ENCODE results near the gene RAMACL.
A peak's percentile ranks its signal among the peaks of the same experiment; 100 is the strongest.
"Not testable (repeated sequence)": the region's sequence is repeated elsewhere in the genome, so short reads cannot be mapped to it uniquely, and the experiment has no call there.

Gene RAMACL

GRCh38 chr6:166554316-166554715 lies 32.2 kb downstream of the RAMACL start:
- DNase-seq = peak; percentile 52

GRCh38 chr6:166553563-166554271 lies 32.8 kb downstream of the RAMACL start:
- peak; percentile 85 for DNase-seq

- no peak for DNase-seq
These were observed 33.9 kb downstream of the RAMACL start for GRCh38 chr6:166552600-166552999.

DNA sequence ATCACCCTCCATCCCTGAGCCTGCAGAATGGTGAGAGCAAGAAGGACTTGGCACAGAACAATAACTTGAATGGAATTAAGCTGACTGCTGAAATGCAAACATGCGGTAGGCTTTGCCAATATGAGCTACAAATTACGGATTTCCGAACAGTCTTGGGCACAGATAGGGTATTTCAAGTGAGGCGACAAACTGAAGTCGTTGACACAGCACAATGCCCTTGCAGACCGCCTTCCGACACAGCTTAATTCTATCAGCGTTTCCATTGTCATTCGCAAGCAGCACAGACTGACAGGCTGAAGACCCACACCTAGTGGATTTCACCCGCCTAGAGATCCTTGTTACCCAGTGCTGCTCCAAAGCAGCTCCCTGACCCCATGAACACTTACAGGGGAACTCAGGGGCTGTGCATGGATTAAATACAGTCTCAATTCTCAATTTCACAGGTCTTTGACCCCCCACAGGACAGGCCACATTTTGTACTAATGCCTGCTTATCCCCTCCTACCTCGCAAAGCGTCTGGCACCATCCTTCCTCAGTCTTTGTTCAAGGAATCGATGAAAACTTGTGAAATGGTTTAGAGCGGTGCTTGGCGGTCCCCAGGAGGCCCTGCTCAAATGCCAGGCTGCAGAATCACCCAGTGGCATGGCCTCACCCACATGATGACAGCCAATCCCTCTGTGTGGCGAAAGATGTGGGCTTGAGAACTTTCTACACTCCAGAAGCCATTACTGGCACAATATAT lies 34.6 kb downstream of the RAMACL start:
- peak; percentile 44 for DNase-seq

GRCh38 chr6:166546653-166547052 lies 39.8 kb downstream of the RAMACL start:
- no peak for DNase-seq

GRCh38 chr6:166545156-166546034 lies 41.1 kb downstream of the RAMACL start:
- DNase-seq = peak; percentile 55

DNA sequence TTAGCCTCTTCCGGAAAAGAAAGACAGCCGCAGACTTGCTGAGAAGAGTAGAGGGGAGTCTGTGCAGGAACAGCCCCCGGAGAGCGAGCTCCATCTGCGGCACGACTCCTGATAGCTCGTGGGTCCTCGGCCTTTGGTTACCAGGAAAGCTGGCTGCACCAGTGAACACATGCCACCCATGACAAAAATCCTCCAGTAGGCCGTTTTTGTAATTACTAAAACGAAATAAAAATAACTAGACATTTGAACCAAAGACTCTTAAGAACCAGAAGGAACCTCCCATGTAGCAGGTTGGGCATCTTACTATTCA lies 42.2 kb downstream of the RAMACL start:
- no peak for DNase-seq

- DNase-seq = peak; percentile 66
These were observed 42.7 kb downstream of the RAMACL start for GRCh38 chr6:166543603-166544295.

DNA sequence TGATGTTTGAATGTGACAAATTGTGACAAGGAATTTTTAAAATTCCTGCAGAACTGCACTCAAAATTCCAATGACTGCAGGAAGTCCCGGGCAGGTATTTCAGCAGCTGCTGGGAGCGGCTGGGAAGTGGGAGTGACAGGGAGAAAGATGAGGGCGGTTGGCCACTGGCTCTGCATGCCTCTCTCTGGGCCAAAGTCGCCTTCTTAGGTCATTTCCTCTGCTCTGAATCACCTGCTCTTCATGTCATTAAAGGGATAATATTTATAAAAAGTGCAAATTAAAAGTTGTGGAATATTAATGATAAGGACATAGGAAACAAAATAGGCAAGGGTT lies 43.9 kb downstream of the RAMACL start:
- no peak for DNase-seq

GRCh38 chr6:166541876-166542579 lies 44.5 kb downstream of the RAMACL start:
- DNase-seq = no peak

DNA sequence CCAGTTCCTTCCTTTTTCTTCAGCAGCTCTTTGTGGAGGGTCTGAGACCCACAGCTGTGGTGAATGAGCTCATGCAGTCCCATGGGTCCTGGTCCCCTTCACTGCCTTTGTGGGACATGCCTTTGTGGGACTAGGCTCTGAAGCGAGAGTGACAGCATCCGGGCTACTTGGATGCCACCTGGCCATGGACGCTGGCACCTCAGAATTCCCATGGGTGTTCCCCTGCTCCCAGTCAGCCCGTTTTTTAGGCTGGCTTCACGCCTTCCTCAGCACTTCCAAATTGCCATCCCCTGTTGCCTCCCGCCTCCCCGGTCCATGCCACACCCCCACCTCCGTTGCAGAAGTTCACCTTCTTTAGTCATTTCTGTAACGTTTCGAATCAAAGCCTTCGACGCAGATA lies 45.1 kb downstream of the RAMACL start:
- no peak for DNase-seq

DNA sequence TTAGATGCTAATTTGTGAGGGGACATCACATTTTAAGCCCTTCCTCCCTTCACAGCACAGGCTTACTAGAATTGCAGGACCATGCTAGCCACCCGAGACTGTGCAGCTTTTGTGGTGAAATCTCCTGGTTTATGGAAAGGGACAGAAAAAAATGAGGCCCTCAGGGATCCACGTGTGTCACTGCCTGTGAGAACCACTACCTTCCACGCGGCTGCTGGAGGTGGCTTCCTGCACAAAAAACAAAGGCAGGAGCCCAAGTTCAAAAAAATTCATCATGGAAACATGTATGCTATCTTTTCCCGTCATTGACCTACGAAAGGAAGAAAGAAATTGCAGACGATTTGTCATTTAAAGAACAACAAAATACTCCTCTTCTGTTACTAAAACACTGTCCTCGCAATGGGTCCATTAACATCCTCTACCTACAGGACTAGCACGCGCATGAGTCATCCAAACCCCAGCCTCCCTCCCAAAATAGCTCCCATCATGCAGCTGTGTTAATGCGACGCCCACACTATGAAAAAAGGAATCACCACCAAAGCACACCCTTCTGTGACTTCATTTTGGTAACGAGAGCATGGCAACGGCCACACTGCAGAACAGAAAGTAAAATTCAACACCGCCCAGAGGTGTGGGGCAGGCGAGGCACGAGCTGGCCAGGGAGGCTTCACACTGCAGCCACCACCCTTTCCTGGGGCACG lies 45.7 kb downstream of the RAMACL start:
- DNase-seq = no peak

GRCh38 chr6:166539543-166539942 lies 46.9 kb downstream of the RAMACL start:
- no peak for DNase-seq

- DNase-seq = not testable (repeated sequence)
These were observed 47.5 kb downstream of the RAMACL start for GRCh38 chr6:166539011-166539385.

GRCh38 chr6:166538297-166539010 lies 48.0 kb downstream of the RAMACL start:
- no peak for DNase-seq

DNA sequence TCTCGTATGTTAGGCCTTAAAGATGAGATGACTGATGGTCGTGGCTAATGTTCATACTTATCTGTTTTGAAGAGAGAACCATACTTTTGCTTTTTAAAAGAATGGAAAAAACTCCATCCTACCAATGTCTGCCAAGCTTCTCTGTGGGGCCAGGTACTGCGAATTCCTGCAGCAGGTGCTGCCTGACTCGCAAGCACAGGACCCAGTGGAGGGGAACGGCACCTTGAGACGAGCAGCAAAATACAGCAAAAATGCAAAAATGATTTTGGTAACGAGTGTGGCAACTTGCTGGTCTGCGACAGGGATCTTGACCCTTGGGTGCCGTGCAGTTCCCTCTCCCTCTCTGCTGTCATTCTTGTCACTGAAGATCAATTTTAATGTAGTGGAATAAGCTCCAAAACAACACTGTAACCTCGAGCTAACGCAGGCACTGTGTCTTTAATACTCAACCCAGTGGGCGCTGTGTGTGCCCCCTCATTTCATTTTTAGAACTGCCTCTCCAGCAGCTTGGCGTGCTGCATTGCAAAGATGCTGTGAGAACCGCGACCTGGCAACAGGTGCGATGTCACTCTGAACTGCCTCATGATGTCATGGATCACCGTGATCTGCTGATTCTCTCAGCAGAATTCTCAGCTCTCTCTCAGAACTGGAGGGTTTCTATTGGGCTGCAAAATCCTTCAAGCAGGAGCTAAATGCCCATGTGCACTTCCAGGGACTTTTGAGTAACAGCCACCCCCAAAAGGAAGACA lies 51.6 kb downstream of the RAMACL start:
- no peak for DNase-seq

- DNase-seq = no peak
These were observed 53.2 kb downstream of the RAMACL start for GRCh38 chr6:166533205-166533824.

All from fibroblast of skin of scalp (primary cell).